ENCODE results near the gene EXOSC10. TPM values are rescaled to one million over a fixed set of nuclear protein-coding genes. Genes with fewer than 3 reads are reported as not detected.
"Not testable (repeated sequence)": the region's sequence is repeated elsewhere in the genome, so short reads cannot be mapped to it uniquely, and the experiment has no call there.

EXOSC10 gene
- polyA plus RNA-seq, 3 donors = 78.4 to 84.8 (median 82.7) TPM

DNA sequence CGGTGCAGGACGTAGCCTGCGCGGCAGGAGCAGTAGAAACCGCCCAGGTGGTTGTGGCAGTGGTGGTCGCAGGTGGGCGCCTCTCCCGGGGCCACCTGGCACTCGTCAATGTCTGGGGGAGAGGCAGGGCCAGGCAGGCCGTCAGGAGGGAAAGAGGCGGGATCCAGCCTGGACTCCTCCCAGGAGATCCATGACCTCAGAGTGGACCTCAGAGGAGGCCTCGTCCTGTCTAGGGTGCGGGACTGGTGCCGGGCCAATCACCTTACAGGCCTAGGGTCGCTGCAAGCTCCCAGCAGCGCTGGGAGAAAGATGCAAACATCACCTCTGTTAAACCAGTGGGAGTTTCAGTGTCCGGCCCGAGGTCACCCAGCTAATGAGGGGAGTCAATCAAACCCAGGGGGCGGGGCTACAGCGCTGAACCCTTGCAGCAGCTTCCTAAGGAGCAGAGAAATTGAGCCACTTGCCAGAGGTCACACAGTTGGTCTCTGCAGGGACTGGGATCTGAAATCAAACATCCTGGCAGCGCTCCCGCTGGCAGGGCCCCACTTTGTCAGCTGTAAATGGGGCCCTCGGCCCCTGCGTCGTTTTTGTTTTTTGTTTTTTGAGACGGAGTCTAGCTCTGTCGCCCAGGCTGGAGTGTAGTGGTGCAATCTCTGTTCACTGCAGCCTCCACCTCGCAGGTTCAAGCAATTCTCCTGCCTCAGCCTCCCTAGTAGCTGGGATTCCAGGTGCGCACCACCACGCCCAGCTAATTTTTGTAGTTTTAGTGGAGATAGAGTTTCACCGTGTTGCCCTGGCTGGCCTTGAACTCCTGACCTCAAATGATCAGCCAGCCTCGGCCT lies 54.0 kb downstream of the EXOSC10 start:
- DNase-seq (ENCODE audit: low read depth in 3 of 3, low spot score in 2 of 3) = no peak

DNA sequence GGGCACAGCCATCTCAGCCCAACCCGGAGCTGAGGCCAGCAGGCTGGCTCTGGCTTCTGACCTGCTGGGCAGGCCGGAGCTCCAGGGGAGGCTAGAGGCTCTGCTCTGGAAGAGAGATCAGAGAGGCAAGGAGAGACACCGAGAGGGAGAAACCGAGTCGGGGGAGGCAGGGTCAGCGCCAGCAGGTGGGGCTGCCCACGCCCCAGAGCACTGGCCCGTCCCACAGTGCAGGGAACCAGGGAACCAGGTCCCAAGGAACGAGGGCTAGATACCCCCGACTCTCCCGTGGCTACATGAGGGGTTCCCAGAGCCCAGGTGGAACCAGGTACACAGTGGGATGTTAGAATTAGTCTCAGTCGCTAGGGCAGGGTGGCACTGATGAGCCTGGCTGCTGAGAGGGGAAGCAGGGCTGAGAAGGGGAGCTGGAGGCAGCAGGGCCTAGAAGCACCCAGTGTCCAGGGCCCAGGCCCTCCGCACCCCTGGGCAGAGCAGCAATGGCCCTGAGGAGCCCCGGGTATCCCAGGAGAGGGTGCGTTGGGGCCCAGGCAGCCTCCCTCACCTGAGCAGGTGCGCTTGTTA lies 54.7 kb downstream of the EXOSC10 start:
- no peak for DNase-seq (ENCODE audit: low read depth in 3 of 3, low spot score in 2 of 3)

DNA sequence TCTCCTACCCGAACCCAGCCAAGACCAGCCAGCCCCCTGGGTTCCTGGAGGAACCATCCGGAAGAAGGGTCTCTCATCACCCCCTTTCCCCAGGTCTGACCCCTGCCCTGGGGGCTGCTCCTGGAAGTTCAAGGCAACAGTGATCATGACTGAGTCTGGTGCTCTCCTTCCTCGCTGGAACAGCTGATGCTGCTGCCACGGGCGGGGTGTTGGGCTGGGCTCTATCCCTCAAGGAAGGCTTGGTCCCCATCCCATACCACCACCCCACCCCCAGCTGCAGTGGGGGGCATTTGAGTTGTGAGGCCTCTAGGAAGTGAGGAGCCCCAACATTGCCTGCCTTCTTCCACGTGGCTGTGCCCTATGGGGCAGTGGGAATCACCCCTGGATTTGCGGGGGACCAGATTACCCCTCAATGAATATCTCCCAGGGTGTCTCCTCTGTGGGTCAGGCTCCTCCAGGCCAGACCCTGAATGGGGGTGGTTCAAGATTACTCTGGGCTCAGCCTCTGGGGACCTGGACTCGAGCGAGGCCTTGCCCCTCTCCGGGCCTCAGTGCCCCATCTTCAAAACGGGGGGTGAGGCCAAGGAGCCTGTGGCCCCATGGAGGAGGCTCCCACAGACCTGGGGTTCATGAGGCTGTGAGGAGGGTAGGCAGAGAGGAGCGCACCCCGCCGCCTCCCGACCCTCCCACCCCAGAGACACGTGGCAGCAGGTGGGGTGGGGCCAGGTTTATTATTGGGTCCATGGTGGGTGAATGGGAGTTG lies 55.4 kb downstream of the EXOSC10 start:
- no peak for DNase-seq (ENCODE audit: low read depth in 3 of 3, low spot score in 2 of 3)

DNA sequence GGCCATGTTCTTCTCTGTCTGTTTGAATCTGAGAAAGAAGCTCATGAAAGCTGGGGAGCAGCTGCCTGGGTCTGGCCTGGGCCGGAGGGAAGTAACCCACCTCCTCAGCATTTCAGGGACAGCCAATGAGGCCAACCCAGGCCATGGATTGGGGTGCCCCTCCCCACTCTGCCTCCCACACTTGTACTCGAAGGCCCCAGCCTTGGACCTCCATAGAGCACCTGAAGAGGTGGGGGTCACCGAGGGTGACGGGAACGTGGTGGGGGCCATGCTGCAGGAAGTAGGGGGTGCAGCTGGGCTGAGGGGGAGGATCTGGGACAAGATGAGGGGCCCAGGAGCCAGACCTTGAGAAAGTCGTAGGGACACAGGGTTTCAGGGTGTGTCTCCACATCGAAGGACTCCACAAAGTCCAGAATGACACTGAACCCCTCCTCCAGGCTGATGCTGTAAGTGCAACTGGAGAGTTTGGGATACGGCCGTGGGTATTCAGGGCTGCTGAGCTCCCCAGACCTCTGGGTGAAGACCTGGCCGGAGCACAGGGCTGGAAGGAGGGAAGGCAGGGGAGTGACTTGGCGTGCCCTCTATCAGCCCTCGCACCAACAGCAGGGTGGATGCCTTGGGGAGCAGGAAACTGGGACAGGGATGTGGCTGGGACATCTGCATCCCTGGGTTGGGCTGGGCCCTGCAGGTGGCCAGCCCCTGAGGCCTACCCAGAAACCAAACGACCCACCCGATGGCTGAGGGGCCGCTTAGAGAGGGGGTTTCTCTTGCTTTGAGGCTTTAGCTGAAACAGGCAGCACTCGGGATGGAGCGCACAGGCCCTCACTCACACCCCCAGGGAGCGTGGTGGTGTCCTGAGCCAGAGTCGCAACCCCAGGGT lies 56.4 kb downstream of the EXOSC10 start:
- DNase-seq (ENCODE audit: low read depth in 3 of 3, low spot score in 2 of 3) = no peak

DNA sequence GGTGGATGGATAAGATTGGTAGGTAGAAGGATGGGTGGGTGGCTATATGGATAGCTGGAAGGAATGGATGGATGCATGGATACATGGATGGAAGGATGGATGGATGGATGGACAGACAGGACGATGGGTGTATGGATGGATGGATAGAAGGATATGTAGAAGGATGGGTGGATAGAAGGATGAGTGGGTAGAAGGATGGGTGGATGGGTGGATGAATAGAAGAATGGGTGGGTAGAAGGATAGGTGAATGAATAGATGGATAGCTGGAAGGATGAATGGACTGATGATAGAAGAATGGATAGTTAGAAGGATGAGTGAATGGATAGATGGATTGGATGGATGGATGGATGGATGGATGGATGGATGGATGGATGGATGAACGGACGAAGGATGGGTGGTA lies 57.6 kb downstream of the EXOSC10 start:
- DNase-seq (ENCODE audit: low read depth in 3 of 3, low spot score in 2 of 3) = no peak

DNA sequence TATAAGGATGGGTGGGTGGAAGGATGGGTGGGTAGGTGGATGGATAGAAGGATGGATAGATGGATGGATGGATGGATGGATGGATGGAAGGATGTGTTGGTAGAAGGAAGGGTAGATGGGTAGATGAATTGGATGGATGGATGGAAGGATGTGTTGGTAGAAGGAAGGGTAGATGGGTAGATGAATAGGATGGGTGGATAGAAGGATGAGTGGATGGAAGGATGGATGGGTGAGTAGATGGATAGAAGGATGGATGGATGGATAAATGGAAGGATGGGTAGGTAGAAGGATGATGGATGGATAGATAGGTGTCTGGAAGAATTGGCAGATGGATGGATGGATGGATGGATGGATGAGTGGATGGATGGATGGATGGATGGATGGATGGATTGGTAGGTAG lies 58.6 kb downstream of the EXOSC10 start:
- no peak for DNase-seq (ENCODE audit: low read depth in 3 of 3, low spot score in 2 of 3)

DNA sequence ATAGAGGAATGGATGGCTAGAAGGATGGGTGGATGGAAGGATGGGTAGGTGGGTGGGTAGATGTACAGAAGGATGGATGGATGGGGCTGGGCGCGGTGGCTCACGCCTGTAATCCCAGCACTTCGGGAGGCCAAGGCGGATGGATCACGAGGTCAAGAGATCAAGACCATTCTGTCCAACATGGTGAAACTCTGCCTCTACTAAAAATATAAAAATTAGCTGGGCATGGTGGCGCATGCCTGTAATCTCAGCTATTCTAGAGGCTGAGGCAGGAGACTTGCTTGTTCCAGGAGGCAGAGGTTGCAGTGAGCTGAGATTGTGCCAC lies 59.6 kb downstream of the EXOSC10 start:
- not testable (repeated sequence) for DNase-seq (ENCODE audit: low read depth in 3 of 3, low spot score in 2 of 3)

DNA sequence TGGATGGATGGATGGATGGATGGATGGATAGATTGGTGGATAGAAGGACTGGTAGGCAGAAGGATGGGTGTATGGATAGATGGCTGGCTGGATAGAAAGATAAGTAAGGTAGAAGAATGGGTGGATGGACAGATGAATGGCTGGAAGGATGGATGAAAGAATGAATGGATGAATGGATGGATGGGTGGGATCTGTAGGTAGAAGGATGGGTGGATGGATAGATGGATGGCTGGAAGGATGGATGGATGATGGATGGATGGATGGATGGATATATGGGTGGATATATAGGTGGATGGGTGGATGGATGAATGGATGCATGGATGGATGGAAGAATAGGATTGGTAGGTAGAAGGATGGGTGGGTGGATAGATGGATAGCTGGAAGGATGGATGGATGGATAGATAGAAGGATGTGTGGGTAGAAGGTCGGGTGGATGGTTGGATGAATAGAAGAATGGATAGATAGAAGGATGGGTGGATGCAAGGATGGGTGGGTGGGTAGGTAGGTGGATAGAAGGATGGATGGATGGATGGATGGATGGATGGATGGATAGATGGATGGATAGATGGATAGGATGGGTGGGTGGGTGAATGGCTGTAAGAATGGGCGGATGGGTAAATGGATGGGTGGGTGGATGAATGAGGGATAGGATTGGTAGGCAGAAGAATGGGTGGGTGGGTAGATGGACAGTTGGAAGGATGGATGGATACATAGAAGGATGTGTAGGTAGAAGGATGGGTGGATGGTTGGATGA lies 60.1 kb downstream of the EXOSC10 start:
- DNase-seq (ENCODE audit: low read depth in 3 of 3, low spot score in 2 of 3) = no peak

DNA sequence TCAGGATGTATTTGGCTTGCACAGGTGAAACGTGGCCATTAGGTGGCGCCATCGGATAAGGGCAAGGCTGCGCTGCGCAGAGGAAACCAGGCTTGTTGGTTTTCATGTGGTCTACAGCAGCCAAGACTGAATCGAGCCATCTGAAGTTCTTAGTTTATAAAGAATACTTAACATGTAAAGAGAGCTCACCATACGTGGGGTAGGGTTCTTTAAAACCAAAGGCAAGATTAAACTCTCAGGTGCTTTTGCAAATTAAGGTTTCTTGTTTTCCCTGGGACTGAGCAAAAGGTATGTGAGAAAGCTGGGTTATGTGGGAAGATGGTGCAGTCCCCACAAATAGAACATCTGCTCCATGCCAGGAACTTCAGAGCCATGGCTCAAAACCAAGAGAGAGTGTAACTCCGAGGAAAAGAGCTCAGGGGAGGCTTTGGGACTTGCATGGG lies 61.9 kb downstream of the EXOSC10 start:
- peak in 2 of 3 donors; percentile 65 to 70 for DNase-seq (ENCODE audit: low read depth in 3 of 3, low spot score in 2 of 3)

DNA sequence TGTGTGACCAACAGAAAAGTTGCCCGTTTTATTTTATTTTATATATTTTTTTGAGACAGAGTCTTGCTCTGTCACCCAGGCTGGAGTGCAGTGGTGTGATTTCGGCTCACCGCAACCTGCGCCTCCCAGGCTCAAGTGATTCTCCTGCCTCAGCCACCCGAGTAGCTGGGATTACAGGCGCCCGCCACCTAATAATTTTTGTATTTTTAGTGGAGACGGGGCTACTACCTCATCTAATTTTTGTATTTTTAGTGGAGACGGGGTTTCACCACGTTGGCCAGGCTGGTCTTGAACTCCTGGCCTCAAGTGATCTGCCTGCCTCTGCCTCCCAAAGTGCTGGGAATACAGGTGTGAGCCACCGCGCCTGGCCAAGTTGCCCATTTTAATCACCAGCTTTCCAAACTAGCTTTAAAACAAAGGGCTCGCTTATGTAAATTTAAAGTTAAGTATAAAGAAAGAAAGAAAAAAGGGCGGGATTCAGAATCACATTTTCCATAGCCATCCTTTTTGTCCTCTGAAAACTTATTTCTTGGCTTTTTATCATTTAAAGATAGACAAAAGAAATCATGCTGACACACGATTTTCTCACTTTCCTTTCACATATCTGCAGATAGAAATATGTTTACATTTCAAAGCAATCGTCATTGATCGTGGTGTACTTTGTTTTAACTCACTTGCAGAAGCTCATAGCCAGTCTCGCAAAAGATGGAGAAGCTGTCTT lies 62.5 kb downstream of the EXOSC10 start:
- DNase-seq (ENCODE audit: low read depth in 3 of 3, low spot score in 2 of 3) = not testable (repeated sequence)

DNA sequence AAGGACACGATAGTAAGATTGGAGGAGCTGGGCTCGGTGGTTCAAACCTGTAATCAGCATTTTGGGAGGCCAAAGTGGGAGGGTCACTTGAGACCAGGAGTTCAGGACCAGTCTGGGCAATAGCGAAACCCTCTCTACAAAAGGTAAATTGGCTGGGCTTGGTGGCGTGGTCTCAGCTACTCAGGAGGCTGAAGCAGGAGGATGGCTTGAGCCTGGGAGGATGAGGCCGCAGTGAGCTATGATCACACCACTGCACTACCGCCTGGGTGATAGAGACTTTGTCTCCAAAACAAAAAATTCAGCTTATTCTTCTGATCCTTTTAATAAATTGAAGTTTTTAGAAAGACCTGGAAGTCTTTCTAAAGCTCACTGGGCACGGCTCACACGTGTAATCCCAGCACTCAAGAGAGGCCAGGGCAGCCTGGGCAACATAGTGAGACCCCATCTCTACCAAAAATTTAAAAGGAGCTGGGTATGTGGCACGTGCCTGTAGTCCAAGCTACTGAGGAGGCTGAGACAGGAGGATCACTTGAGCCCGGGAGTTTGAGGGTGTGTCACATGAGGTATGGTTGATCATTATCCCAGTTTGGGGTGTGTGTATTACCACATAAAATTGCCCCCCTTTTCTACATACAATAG lies 67.9 kb downstream of the EXOSC10 start:
- DNase-seq (ENCODE audit: low read depth in 3 of 3, low spot score in 2 of 3) = no peak

DNA sequence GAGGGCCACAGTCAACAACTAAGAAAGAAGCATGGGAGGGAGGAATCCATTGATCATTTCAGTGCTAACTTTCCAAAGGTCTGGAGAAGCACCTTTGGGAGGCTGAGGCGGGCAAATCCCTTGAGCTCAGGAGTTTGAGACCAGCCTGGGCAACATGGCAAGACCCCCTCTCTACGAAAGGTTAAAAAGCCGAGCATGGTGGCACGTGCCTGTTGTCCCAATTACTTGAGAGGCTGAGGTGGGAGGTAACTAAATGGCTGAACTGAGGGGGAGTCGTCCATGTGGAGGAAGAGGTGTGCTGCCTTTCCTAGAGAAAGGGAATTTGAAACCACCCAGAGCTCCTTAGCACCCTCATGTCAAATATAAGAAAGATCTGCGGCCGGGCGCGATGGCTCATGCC lies 68.8 kb downstream of the EXOSC10 start:
- DNase-seq (ENCODE audit: low read depth in 3 of 3, low spot score in 2 of 3) = no peak

DNA sequence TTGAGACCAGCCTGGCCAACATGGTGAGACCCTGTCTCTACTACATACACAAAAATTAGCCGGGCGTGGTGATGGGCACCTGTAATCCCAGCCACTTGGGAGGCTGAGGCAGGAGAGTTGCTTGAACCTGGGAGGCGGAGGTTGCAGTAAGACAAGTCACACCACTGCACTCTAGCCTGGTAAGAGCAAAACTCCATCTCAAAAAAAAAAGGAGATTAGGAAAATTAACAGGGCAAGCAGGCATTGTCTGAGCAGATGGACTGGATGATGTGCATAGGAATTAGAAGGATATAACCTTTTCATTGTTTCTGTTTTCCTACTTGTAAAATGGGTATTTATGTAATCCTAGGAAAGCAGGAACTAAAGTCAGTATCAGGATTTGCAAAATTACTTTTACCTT lies 71.7 kb downstream of the EXOSC10 start:
- no peak for DNase-seq (ENCODE audit: low read depth in 3 of 3, low spot score in 2 of 3)

DNA sequence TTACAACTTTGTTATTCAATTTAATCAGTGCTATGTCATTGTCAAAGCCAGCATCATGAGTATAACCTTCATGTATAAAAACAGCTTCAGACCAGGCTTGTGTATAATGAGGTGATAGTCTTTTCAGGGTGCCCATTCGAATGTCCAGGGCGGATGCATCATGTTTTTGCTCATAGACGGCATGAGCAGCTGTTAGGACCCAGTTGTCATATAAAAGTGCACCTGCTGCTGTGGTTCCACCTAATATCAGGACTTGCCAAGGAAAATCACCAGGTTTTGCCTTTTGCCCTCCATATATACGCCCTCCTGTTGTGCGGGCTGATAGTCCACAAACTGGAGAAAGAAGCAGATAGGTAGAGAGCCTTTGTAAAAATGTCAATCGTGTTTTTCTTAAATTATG lies 72.4 kb downstream of the EXOSC10 start:
- no peak for DNase-seq (ENCODE audit: low read depth in 3 of 3, low spot score in 2 of 3)

DNA sequence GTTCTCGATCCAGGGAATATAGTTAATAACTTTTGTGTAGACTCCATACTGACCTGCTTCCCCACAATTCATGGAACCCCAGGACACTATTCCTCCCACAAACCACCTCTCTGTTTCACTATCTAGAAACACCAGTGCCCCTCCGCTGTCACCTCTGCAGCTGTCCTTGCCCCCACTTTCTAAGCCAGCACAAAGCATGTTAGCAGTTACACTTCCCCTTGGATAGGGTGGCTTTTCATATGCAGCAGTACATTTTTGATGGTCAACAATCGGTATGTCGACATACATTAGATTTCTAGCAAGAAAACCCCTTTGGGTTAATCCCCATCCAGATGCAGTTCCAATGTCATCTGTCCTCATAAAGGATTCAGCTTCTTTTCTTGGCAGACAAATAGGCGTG lies 72.8 kb downstream of the EXOSC10 start:
- no peak for DNase-seq (ENCODE audit: low read depth in 3 of 3, low spot score in 2 of 3)

DNA sequence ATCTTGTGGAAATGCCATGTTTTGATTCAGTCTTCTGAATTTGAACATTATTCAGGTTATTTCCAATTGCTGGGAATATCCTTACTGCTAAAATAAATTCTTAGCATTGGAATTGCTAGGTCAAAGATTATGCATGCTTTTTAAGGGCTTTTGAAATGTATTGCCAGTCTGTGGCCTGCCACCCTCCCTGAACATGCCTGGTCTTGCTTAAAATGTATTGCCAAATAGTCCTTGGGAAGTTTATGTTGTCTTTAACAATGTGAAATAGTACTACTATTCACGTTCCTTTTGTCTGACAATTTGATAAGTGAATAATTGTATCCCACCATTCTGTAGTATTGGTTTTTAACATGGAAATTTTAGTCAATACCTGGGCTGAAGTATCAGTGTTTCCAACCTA lies 73.6 kb downstream of the EXOSC10 start:
- no peak for DNase-seq (ENCODE audit: low read depth in 3 of 3, low spot score in 2 of 3)

DNA sequence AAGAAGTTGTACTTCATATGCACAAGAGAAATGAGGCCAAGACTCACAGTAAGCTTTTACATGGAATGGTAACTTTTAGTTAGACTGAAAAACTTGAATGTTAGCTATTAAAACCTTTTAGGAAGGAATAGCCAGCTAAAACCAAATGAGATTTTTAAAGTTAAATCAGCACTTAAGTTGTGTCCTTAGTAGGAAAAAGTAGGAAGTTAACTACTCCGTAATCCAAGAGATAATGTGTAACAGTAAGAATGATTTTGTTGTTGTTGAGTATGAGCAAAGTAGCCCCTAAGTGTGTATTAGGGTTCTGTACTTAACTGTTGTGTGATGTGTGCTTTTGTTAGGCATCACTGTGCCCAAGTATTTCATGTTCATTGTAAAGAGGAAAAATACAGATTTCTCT lies 74.1 kb downstream of the EXOSC10 start:
- DNase-seq (ENCODE audit: low read depth in 3 of 3, low spot score in 2 of 3) = no peak

DNA sequence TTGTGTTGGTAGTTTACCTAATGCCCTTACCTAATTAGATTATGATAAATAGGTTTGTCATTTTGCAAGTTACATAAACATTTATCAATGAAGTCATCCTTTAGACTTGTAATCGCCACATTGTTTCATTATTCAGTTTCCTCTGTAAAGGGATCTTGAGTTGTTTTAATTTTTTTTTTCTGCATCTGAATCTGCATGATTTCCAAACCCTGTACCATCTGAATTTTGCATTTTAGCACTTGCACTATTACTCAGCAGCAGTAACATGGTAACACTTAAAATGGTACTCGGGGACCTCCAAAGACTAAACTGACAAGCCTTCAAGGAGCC lies 74.8 kb downstream of the EXOSC10 start:
- no peak for DNase-seq (ENCODE audit: low read depth in 3 of 3, low spot score in 2 of 3)
